T-helper 17 cell (primary cell): ENCODE data around the gene CFAP61. TPM values are rescaled to one million over a fixed set of nuclear protein-coding genes. Genes with fewer than 3 reads are reported as not detected.
"Not testable (repeated sequence)": the region's sequence is repeated elsewhere in the genome, so short reads cannot be mapped to it uniquely, and the experiment has no call there.

Experiments
- ATAC-seq: fragments of 150-1000 bp; cut with Tn5 transposase; 2 replicates; pipeline ENCODE4 v1.10.0; 2021; ENCODE audit warnings: mild to moderate bottlenecking, moderate library complexity
- DNase-seq, 3 donors: peaks; one replicate each; pipeline versions ENCODE4 v3.0.0 to v3.0.0-alpha.2; 2020 to 2021
- H3K9me3 ChIP-seq: one replicate; pipeline ENCODE4 v1.7.0; 2013; ENCODE audit warnings: low read length, mild to moderate bottlenecking; ENCODE audit not compliant: control insufficient read depth, poor library complexity, severe bottlenecking
- H3K27ac Mint-ChIP-seq: one replicate; pipeline ENCODE4 v1.8.0; 2022; ENCODE audit warnings: mild to moderate bottlenecking, moderate library complexity, mixed read lengths
- H3K27me3 Mint-ChIP-seq: one replicate; pipeline ENCODE4 v1.8.0; 2022; ENCODE audit warnings: mixed read lengths
- H3K36me3 Mint-ChIP-seq: one replicate; pipeline ENCODE4 v1.8.0; 2022; ENCODE audit warnings: low read depth, mixed read lengths
- H3K4me1 Mint-ChIP-seq: one replicate; pipeline ENCODE4 v1.8.0; 2022; ENCODE audit warnings: mild to moderate bottlenecking, mixed read lengths
- H3K4me3 Mint-ChIP-seq: one replicate; pipeline ENCODE4 v1.8.0; 2022; ENCODE audit warnings: mild to moderate bottlenecking, moderate library complexity, mixed read lengths
- total RNA-seq, 4 donors: library from RNA in 2 of 4; stranded (reverse) in 2 of 4; gene quantifications; one replicate each; pipeline ENCODE4 v1.2.3 and lab custom pipeline; 2022 to 2026

CFAP61 gene
- total RNA-seq, 2 donors from 2014 or later = not detected

GRCh38 chr20:20213526-20214121 is 161.3 kb downstream of the CFAP61 start:
- Mint-ChIP-seq H3K27ac (no peak overlapping the region), H3K4me3 (no peak overlapping the region), H3K4me1 (no peaks in the 10 kb centered on the region), H3K27me3 (peaks cover 34% of the 10 kb centered on the region), H3K36me3 (no peaks in the 10 kb centered on the region)
- H3K9me3 ChIP-seq = no peaks in the 10 kb centered on the region
- DNase-seq (no peak), ATAC-seq (no peak)

- DNase-seq = no peak
- Mint-ChIP-seq H3K27me3 (peaks cover 25% of the 10 kb centered on the region), H3K27ac (no peak overlapping the region), H3K4me1 (no peaks in the 10 kb centered on the region), H3K36me3 (no peaks in the 10 kb centered on the region), H3K4me3 (no peak overlapping the region)
- no peaks in the 10 kb centered on the region for H3K9me3 ChIP-seq
- no peak for ATAC-seq
These were observed 162.5 kb downstream of the CFAP61 start for GRCh38 chr20:20214757-20215275.

- H3K9me3 ChIP-seq = no peaks in the 10 kb centered on the region
- no peaks in the 10 kb centered on the region for H3K36me3 Mint-ChIP-seq
- peaks cover 16% of the 10 kb centered on the region for H3K27me3 Mint-ChIP-seq
- ATAC-seq (no peak), DNase-seq (no peak)
- H3K4me1 Mint-ChIP-seq = no peaks in the 10 kb centered on the region
- no peak overlapping the region for H3K4me3 Mint-ChIP-seq
- no peak overlapping the region for H3K27ac Mint-ChIP-seq
These were observed 163.8 kb downstream of the CFAP61 start for GRCh38 chr20:20215976-20216727.

GRCh38 chr20:20216941-20217340 is 164.6 kb downstream of the CFAP61 start:
- ATAC-seq = no peak
- H3K4me3 Mint-ChIP-seq = no peak overlapping the region
- H3K27me3 Mint-ChIP-seq = peaks cover 16% of the 10 kb centered on the region
- no peaks in the 10 kb centered on the region for H3K36me3 Mint-ChIP-seq
- H3K9me3 ChIP-seq = no peaks in the 10 kb centered on the region
- no peak for DNase-seq
- H3K4me1 Mint-ChIP-seq = no peaks in the 10 kb centered on the region
- no peak overlapping the region for H3K27ac Mint-ChIP-seq

DNA sequence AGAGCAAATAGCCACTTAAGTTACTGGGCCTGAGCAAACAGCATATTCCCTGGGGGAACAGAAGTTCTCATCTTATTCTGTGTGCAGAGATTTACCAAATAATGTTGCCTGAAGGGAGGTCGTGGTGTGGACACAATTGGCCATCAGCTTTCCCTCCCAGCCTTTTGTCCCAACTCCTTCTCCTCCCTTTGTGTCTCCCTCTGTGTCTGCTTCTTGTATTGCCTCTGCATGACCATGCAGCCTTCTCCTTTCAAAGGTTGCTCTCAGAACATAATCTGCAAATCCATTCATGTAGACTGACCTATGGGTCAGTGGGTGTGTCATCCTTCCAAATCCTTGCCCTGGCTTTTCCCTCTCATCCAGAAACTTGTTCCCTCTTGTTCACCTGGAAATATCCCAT is 165.3 kb downstream of the CFAP61 start:
- Mint-ChIP-seq H3K4me1 (no peaks in the 10 kb centered on the region), H3K4me3 (no peak overlapping the region), H3K36me3 (no peaks in the 10 kb centered on the region), H3K27me3 (peaks cover 19% of the 10 kb centered on the region), H3K27ac (no peak overlapping the region)
- no peak for DNase-seq
- H3K9me3 ChIP-seq = no peaks in the 10 kb centered on the region
- ATAC-seq = no peak

DNA sequence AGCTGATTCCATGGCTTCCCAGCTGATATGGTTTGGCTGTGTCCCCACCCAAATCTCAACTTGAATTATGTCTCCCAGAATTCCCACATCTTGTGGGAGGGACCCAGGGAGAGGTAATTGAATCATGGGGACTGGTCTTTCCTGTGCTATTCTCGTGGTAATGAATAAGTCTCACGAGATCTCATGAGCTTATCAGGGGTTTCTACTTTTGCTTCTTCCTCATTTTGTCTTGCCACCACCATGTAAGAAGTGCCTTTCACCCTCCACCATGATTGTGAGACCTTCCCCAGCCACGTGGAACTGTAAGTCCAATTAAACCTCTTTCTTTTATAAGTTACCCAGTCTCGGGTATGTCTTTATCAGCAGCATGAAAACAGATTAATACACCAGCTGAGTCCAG is 165.8 kb downstream of the CFAP61 start:
- H3K27ac Mint-ChIP-seq, H3K4me1 Mint-ChIP-seq, DNase-seq, H3K36me3 Mint-ChIP-seq, ATAC-seq, H3K4me3 Mint-ChIP-seq, H3K9me3 ChIP-seq: not testable (repeated sequence)
- peaks cover 24% of the 10 kb centered on the region for H3K27me3 Mint-ChIP-seq

DNA sequence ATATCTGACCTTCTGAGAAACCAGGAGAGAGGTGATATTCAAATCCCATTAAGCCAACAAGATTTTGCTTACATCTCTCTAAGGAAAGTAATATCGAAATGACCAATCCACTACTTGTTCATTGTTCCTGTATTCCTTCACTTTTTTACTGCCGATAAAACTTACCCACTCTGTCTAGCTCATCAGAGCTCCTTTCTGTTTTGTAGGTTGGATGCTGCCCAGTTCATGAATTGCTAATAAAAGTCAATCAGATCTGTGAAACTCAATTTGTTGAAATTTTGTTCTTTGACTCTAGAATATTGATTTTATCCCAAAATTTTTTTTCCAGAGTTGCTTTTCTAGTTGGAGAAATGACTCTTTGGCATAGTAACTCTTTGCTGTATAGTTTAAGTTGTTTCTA is 166.7 kb downstream of the CFAP61 start:
- no peaks in the 10 kb centered on the region for H3K4me1 Mint-ChIP-seq
- no peak for DNase-seq
- H3K27me3 Mint-ChIP-seq = peaks cover 27% of the 10 kb centered on the region
- H3K36me3 Mint-ChIP-seq = no peaks in the 10 kb centered on the region
- no peaks in the 10 kb centered on the region for H3K9me3 ChIP-seq
- H3K27ac Mint-ChIP-seq = no peak overlapping the region
- no peak for ATAC-seq
- no peak overlapping the region for H3K4me3 Mint-ChIP-seq

GRCh38 chr20:20220134-20220533 is 167.8 kb downstream of the CFAP61 start:
- H3K9me3 ChIP-seq = no peaks in the 10 kb centered on the region
- DNase-seq (no peak), ATAC-seq (no peak)
- Mint-ChIP-seq H3K36me3 (no peaks in the 10 kb centered on the region), H3K4me3 (no peak overlapping the region), H3K4me1 (no peaks in the 10 kb centered on the region), H3K27ac (no peak overlapping the region), H3K27me3 (peaks cover 19% of the 10 kb centered on the region)

GRCh38 chr20:20223981-20224380 is 171.6 kb downstream of the CFAP61 start:
- no peaks in the 10 kb centered on the region for H3K9me3 ChIP-seq
- no peaks in the 10 kb centered on the region for H3K36me3 Mint-ChIP-seq
- DNase-seq (no peak), ATAC-seq (no peak)
- H3K4me1 Mint-ChIP-seq = no peaks in the 10 kb centered on the region
- H3K27ac Mint-ChIP-seq = no peak overlapping the region
- H3K4me3 Mint-ChIP-seq = no peak overlapping the region
- H3K27me3 Mint-ChIP-seq = peaks cover 21% of the 10 kb centered on the region

DNA sequence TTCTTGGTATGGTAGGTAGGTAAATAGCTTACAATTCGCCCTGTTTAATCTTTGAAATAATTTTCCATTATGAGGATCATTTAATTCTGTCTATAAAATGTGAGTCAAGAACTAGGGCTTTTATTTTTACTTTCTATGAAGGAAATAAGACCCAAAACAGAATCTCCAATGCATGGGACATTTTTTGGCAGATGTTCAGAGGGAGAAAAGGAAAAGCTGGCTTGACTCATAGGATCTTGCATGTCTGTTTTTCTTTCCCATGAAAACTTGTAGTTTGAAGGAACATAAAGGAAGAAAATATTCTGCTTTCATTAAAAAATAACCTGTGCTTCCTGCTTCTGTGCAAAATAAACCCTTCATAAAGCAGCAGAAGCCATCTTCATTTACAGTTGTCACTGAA is 172.5 kb downstream of the CFAP61 start:
- ATAC-seq = no peak
- Mint-ChIP-seq H3K4me1 (no peaks in the 10 kb centered on the region), H3K27me3 (peaks cover 21% of the 10 kb centered on the region), H3K27ac (no peak overlapping the region), H3K4me3 (no peak overlapping the region), H3K36me3 (no peaks in the 10 kb centered on the region)
- no peaks in the 10 kb centered on the region for H3K9me3 ChIP-seq
- no peak for DNase-seq

- no peak overlapping the region for H3K27ac Mint-ChIP-seq
- H3K4me1 Mint-ChIP-seq = no peaks in the 10 kb centered on the region
- no peaks in the 10 kb centered on the region for H3K36me3 Mint-ChIP-seq
- no peak for ATAC-seq
- H3K4me3 Mint-ChIP-seq = no peak overlapping the region
- H3K27me3 Mint-ChIP-seq = peaks cover 22% of the 10 kb centered on the region
- H3K9me3 ChIP-seq = no peaks in the 10 kb centered on the region
- no peak for DNase-seq
These were observed 173.2 kb downstream of the CFAP61 start for GRCh38 chr20:20225325-20226043.

DNA sequence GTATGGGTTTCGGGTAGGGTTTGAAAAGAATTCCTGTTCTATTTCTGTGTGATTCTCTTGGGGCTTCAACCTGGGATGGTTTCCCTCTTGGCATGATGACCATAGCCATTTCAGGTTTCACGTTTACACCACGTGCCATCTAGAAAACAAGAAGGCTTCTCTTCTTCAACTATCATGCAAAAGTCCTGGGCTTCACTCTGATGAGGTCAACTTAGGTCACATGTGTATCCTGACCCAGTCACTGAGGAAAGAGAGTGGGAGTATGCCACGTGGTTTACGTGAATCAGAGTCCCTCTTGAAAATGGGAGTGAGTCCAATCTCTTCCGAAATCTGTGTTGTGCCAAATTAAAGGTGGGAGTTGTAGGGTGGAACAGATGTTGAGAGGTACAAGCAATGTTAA is 174.2 kb downstream of the CFAP61 start:
- H3K27ac Mint-ChIP-seq = no peak overlapping the region
- DNase-seq (no peak), ATAC-seq (no peak)
- no peaks in the 10 kb centered on the region for H3K9me3 ChIP-seq
- no peaks in the 10 kb centered on the region for H3K4me1 Mint-ChIP-seq
- H3K27me3 Mint-ChIP-seq = peaks cover 32% of the 10 kb centered on the region
- no peak overlapping the region for H3K4me3 Mint-ChIP-seq
- H3K36me3 Mint-ChIP-seq = no peaks in the 10 kb centered on the region

GRCh38 chr20:20227013-20227571 is 174.8 kb downstream of the CFAP61 start:
- H3K4me1 Mint-ChIP-seq = no peaks in the 10 kb centered on the region
- no peaks in the 10 kb centered on the region for H3K36me3 Mint-ChIP-seq

More at GRCh38 chr20:20227013-20227571, 174.8 kb downstream of the CFAP61 start:
- Mint-ChIP-seq H3K27me3 (peaks cover 27% of the 10 kb centered on the region), H3K27ac (no peak overlapping the region), H3K4me3 (no peak overlapping the region)
- H3K9me3 ChIP-seq = no peaks in the 10 kb centered on the region
- DNase-seq (no peak), ATAC-seq (no peak)
